ENCODE data around the gene IQSEC1.

- TF ChIP-seq EP300 (IDR thresholded peaks at IDR 0.05; ENCODE audit: low read depth) (no peak), CTCF (IDR thresholded peaks at IDR 0.05) (no peak)
These were observed 75.8 kb downstream of the IQSEC1 start for GRCh38 chr3:12997387-12997786.

Data from transverse colon (tissue), 3 donors.